Hepatocyte (in vitro differentiated cells): ENCODE data around the gene SGSM1. TPM values are rescaled to one million over a fixed set of nuclear protein-coding genes. Genes with fewer than 3 reads are reported as not detected.

Experiments
- DNase-seq: peaks from one replicate; pipeline ENCODE4 v3.0.0-alpha.2; 2016; ENCODE audit warnings: low spot score
- H2AFZ ChIP-seq: fragments of 200-600 bp; sonication (generic); 2 replicates; pipeline ENCODE4 v1.6.0; 2016; ENCODE audit warnings: antibody characterized with exemption, mild to moderate bottlenecking
- H3K27ac ChIP-seq: fragments of 200-600 bp; sonication (generic); 2 replicates; pipeline ENCODE4 v1.5.1; 2016; ENCODE audit warnings: mild to moderate bottlenecking
- H3K27me3 ChIP-seq: fragments of 200-600 bp; sonication (generic); 2 replicates; pipeline ENCODE4 v1.6.1; 2016
- H3K36me3 ChIP-seq: fragments of 200-600 bp; sonication (generic); replicated peaks from 2 replicates; pipeline ENCODE4 v1.5.1; 2016; ENCODE audit warnings: low read depth; ENCODE audit not compliant: insufficient read depth
- H3K4me1 ChIP-seq: fragments of 200-600 bp; sonication (generic); 2 replicates; pipeline ENCODE4 v1.5.1; 2016; ENCODE audit warnings: mild to moderate bottlenecking, moderate library complexity; ENCODE audit not compliant: insufficient read depth
- H3K4me2 ChIP-seq: fragments of 200-600 bp; sonication (generic); 2 replicates; pipeline ENCODE4 v1.6.0; 2016
- H3K4me3 ChIP-seq: fragments of 200-600 bp; sonication (generic); 2 replicates; pipeline ENCODE4 v1.5.1; 2016; ENCODE audit warnings: mild to moderate bottlenecking
- H3K79me2 ChIP-seq: fragments of 200-600 bp; sonication (generic); 2 replicates; pipeline ENCODE4 v1.6.0; 2017; ENCODE audit warnings: mild to moderate bottlenecking
- H3K9me2 ChIP-seq: fragments of 200-600 bp; sonication (generic); replicated peaks from 2 replicates; pipeline ENCODE4 v1.6.0; 2017; ENCODE audit warnings: mild to moderate bottlenecking; ENCODE audit not compliant: insufficient read depth
- H3K9me3 ChIP-seq: fragments of 200-600 bp; sonication (generic); 2 replicates; pipeline ENCODE4 v1.5.1; 2016; ENCODE audit warnings: low read depth, mild to moderate bottlenecking
- H4K20me1 ChIP-seq: fragments of 200-600 bp; sonication (generic); 2 replicates; pipeline ENCODE4 v1.6.0; 2016; ENCODE audit warnings: mild to moderate bottlenecking; ENCODE audit not compliant: insufficient read depth, poor library complexity, severe bottlenecking
- EZH2 ChIP-seq: fragments of 200-600 bp; sonication (generic); IDR thresholded peaks from 2 replicates; pipeline ENCODE4 v1.6.1; 2016; ENCODE audit warnings: antibody characterized with exemption, mild to moderate bottlenecking, borderline replicate concordance
- EZH2phosphoT487 ChIP-seq: fragments of 200-600 bp; sonication (generic); IDR thresholded peaks from one replicate; pipeline ENCODE4 v1.6.1; 2018; ENCODE audit warnings: antibody characterized with exemption, mild to moderate bottlenecking, low read depth, moderate library complexity; ENCODE audit not compliant: unreplicated experiment, severe bottlenecking
- WGBS: methylation state at CpG from one replicate; pipeline ENCODE4 v1.1.6; 2016; ENCODE audit warnings: low lambda C conversion rate; ENCODE audit errors: missing lambda C conversion rate; 5-methylcytosine and 5-hydroxymethylcytosine counted together
- polyA plus RNA-seq: library from polyadenylated mRNA; unstranded; fragments of >200 nt; fragmentation: Nextera tagmentation; extraction: Ambion mirVana; gene quantifications from 2 replicates; pipeline ENCODE4 v1.2.1, GENCODE V29; 2016
- total RNA-seq: library from RNA; depleted of rRNA; stranded (reverse); fragments of >200 nt; gene quantifications from 2 replicates; pipeline ENCODE4 v1.2.3, GENCODE V29; 2014
- TF ChIP-seq, protein P1 (sequence below): fragments of 200-600 bp; sonication (generic); IDR thresholded peaks from 2 replicates; pipeline ENCODE4 v1.5.1; 2016; ENCODE audit warnings: antibody characterized with exemption, mild to moderate bottlenecking; ENCODE audit not compliant: poor library complexity

SGSM1 gene
- total and polyA plus RNA-seq, 2 experiments from 2014 or later = 1.7 to 3.5 TPM

DNA sequence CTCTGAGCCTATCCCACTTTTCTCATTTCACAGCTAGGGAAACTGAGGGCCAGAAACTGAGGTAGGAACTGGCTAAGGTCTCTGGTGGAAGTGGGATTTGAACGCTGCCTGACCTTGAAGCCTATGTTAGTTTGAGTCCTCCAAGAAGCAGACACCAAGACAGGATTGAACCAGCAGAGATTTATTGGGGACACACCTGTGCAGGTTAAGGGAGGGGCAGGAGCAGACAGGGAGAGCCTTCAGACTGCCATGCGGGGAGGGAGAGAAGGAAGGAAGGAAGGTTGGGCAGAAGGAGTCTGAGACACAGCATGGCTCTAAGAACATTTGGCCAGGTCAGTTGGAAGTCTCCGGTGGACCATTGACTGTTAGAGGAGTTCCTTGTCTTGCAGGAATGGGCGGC lies 59.5 kb downstream of the SGSM1 start:
- TF ChIP-seq EZH2phosphoT487 = no peak
- Histone ChIP-seq H3K4me3 (no peak overlapping the region), H3K27ac (no peak overlapping the region), H3K4me1 (no peaks in the 10 kb centered on the region), H3K36me3 (no peaks in the 10 kb centered on the region), H2AFZ (no peak overlapping the region), H3K79me2 (no peaks in the 10 kb centered on the region), H3K4me2 (no peak overlapping the region), H3K9me3 (no peaks in the 10 kb centered on the region), H4K20me1 (no peaks in the 10 kb centered on the region), H3K27me3 (no peaks in the 10 kb centered on the region), H3K9me2 (no peaks in the 10 kb centered on the region)
- WGBS = over 99% methylated on average over 4 of the region's 4 CpGs
- DNase-seq = no peak

DNA sequence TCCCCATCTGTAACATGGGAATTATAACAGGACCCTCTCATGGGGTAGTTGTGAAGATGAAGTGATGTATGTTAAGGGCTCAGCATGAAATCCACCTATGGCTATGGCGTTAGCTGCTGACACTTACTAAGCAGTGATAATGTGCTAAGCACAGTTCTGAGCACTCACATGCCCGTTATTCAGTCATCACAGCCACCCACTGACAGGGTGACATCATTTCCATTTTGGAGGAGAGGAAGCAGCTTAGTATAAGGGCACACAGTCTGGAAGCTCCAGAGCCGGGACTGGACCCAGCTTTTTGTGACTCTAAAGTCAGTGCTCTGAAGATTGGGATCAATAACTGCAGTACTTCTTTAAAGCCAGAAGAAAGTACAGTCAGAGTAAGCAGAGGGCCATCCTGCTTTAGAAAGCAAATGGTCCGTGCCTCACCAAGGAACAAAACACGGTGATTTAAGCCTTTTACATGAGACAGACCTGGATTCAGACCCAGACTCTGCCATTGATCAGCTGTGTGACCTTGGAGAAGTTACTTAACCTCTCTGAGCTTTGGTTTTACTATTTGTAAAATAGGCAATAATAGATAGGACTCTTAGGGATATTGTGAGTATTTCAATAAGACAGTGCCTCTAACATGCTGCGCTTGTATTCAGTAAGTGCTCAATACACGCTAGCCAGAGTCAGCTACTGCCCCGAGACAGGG lies 61.5 kb downstream of the SGSM1 start:
- Histone ChIP-seq H4K20me1 (no peaks in the 10 kb centered on the region), H3K79me2 (no peaks in the 10 kb centered on the region), H3K36me3 (no peaks in the 10 kb centered on the region), H3K4me1 (no peaks in the 10 kb centered on the region), H3K9me2 (no peaks in the 10 kb centered on the region), H3K4me2 (no peak overlapping the region), H3K9me3 (no peaks in the 10 kb centered on the region), H2AFZ (no peak overlapping the region), H3K4me3 (no peak overlapping the region), H3K27me3 (no peaks in the 10 kb centered on the region), H3K27ac (no peak overlapping the region)
- 89% methylated on average over 8 of the region's 8 CpGs for WGBS
- no peak for DNase-seq
- TF ChIP-seq, protein P1, sequence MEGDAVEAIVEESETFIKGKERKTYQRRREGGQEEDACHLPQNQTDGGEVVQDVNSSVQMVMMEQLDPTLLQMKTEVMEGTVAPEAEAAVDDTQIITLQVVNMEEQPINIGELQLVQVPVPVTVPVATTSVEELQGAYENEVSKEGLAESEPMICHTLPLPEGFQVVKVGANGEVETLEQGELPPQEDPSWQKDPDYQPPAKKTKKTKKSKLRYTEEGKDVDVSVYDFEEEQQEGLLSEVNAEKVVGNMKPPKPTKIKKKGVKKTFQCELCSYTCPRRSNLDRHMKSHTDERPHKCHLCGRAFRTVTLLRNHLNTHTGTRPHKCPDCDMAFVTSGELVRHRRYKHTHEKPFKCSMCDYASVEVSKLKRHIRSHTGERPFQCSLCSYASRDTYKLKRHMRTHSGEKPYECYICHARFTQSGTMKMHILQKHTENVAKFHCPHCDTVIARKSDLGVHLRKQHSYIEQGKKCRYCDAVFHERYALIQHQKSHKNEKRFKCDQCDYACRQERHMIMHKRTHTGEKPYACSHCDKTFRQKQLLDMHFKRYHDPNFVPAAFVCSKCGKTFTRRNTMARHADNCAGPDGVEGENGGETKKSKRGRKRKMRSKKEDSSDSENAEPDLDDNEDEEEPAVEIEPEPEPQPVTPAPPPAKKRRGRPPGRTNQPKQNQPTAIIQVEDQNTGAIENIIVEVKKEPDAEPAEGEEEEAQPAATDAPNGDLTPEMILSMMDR = no peak
- TF ChIP-seq EZH2phosphoT487 (no peak), EZH2 (no peak)

DNA sequence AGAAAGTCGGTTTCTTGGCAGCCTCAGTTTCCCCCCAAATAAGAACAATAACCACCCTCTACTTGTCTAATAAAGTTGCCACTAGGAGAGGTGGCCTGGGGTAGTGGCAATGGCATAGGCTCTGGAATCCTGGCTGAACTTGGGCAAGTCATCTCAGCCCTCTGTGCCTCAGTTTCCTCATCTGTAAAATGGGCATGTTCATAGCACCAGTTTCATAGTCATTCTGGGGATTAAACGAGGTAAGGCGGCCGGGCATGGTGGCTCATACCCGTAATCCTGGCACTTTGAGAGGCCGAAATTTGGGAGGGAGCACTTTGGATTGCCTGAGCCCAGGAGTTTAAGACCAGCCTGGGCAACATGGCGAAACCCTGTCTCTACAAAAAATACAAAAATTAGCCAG lies 63.0 kb downstream of the SGSM1 start:
- Histone ChIP-seq H3K27ac (no peak overlapping the region), H3K27me3 (no peaks in the 10 kb centered on the region), H3K9me3 (no peaks in the 10 kb centered on the region), H3K4me3 (no peak overlapping the region), H3K36me3 (no peaks in the 10 kb centered on the region), H3K79me2 (no peaks in the 10 kb centered on the region), H4K20me1 (no peaks in the 10 kb centered on the region), H3K4me1 (no peaks in the 10 kb centered on the region), H3K4me2 (no peak overlapping the region), H2AFZ (no peak overlapping the region), H3K9me2 (no peaks in the 10 kb centered on the region)
- TF ChIP-seq EZH2phosphoT487 (no peak), EZH2 (no peak)
- TF ChIP-seq, protein P1 = no peak
- DNase-seq = no peak
- 93% methylated on average over 7 of the region's 7 CpGs for WGBS

DNA sequence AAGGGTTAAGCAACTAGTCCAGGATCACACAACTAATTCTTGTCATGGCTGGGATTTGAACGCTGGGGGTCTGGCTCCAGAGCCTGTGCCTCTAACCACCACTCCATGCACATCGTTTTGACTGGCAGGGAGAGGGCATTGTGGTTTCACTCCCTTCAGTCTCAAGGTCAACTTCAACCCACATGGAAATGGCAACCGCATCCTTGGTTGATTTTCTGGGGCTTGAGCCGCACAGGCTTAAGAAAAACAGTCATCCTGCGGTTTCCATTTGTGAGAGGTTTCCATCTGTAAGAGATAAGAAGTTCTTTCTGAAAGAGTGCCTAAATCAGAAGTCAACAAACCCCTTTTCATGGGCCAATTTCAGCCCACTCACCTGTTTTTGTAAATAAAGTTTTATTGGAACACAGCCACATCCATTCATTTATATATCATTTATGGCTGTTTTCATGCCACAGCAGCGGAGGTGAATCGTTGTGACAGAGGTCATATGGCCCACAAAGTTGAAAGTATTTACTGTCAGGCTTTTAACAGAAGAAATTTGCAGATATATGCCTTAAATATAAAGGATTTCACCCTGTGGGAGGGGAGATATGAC lies 65.7 kb downstream of the SGSM1 start:
- DNase-seq = no peak
- H3K4me3 ChIP-seq = no peak overlapping the region
- no peaks in the 10 kb centered on the region for H4K20me1 ChIP-seq
- H3K27me3 ChIP-seq = no peaks in the 10 kb centered on the region
- no peaks in the 10 kb centered on the region for H3K9me2 ChIP-seq
- TF ChIP-seq EZH2 (no peak), EZH2phosphoT487 (no peak)
- TF ChIP-seq, protein P1 = no peak
- 84% methylated on average over 7 of the region's 7 CpGs for WGBS
- no peaks in the 10 kb centered on the region for H3K9me3 ChIP-seq
- H3K4me1 ChIP-seq = no peaks in the 10 kb centered on the region
- no peaks in the 10 kb centered on the region for H3K36me3 ChIP-seq
- H3K4me2 ChIP-seq = no peak overlapping the region
- no peaks in the 10 kb centered on the region for H3K79me2 ChIP-seq
- no peak overlapping the region for H3K27ac ChIP-seq
- H2AFZ ChIP-seq = no peak overlapping the region
